ENCODE measurements around the gene AP1B1. TPM values are rescaled to one million over a fixed set of nuclear protein-coding genes. Genes with fewer than 3 reads are reported as not detected.

Gene AP1B1
- total and polyA plus RNA-seq, 2 experiments from 2014 or later = 46.6 to 50.1 TPM

- no peaks in the 10 kb centered on the region for H3K79me2 ChIP-seq
- peaks cover 37% of the 10 kb centered on the region for H3K27me3 ChIP-seq
- H4K20me1 ChIP-seq (ENCODE audit: insufficient read depth, poor library complexity, severe bottlenecking) = no peaks in the 10 kb centered on the region
- TF ChIP-seq CTCF (IDR thresholded peaks at IDR 0.05; ENCODE audit: poor library complexity) = no peak
- peak; percentile 60 for TF ChIP-seq EZH2 (IDR thresholded peaks at IDR 0.05; ENCODE audit: borderline replicate concordance)
- no peaks in the 10 kb centered on the region for H3K9me3 ChIP-seq (ENCODE audit: low read depth)
- WGBS (ENCODE audit: low lambda C conversion rate, missing lambda C conversion rate) = 4% methylated on average over 50 of the region's 103 CpGs
- H3K36me3 ChIP-seq (replicated peaks; ENCODE audit: insufficient read depth, low read depth) = no peaks in the 10 kb centered on the region
- no peaks in the 10 kb centered on the region for H3K9me2 ChIP-seq (replicated peaks; ENCODE audit: insufficient read depth)
- peak within 1 kb of the TSS; percentile 85 for H3K4me2 ChIP-seq
- peak within 1 kb of the TSS; percentile 10 for H3K4me3 ChIP-seq
- H2AFZ ChIP-seq = no peak within 1 kb of the TSS
- H3K27ac ChIP-seq = no peak within 1 kb of the TSS
- no peak for DNase-seq (ENCODE audit: low spot score)
- H3K4me1 ChIP-seq (ENCODE audit: insufficient read depth) = peaks cover 11% of the 10 kb centered on the region
Observed at GRCh38 chr22:29315286-29316140, 72.9 kb downstream of the AP1B1 start, which contains the start of gene RASL10A. TSS of gene RASL10A (minus strand) at chr22:29315697. CDS start at chr22:29315246, 451 bp downstream.

GRCh38 chr22:29314537-29315285, 73.7 kb downstream of the AP1B1 start:
- H3K4me1 ChIP-seq (ENCODE audit: insufficient read depth) = peaks cover 13% of the 10 kb centered on the region
- no peak overlapping the region for H2AFZ ChIP-seq
- H3K27ac ChIP-seq = no peak overlapping the region
- peak overlapping the region; percentile 85 for H3K4me2 ChIP-seq
- WGBS (ENCODE audit: low lambda C conversion rate, missing lambda C conversion rate) = 11% methylated on average over 51 of the region's 69 CpGs
- DNase-seq (ENCODE audit: low spot score) = no peak
- no peak overlapping the region for H3K4me3 ChIP-seq
- no peaks in the 10 kb centered on the region for H3K79me2 ChIP-seq
- peaks cover 37% of the 10 kb centered on the region for H3K27me3 ChIP-seq
- no peaks in the 10 kb centered on the region for H3K36me3 ChIP-seq (replicated peaks; ENCODE audit: insufficient read depth, low read depth)
- H3K9me2 ChIP-seq (replicated peaks; ENCODE audit: insufficient read depth) = no peaks in the 10 kb centered on the region
- no peak for TF ChIP-seq EZH2phosphoT487 (IDR thresholded peaks at IDR 0.05; ENCODE audit: low read depth, severe bottlenecking, unreplicated experiment)
- peak; percentile 75 for TF ChIP-seq EZH2 (IDR thresholded peaks at IDR 0.05; ENCODE audit: borderline replicate concordance)
- H4K20me1 ChIP-seq (ENCODE audit: insufficient read depth, poor library complexity, severe bottlenecking) = no peaks in the 10 kb centered on the region
- H3K9me3 ChIP-seq (ENCODE audit: low read depth) = no peaks in the 10 kb centered on the region

- Histone ChIP-seq H3K36me3 (replicated peaks; ENCODE audit: insufficient read depth, low read depth) (no peaks in the 10 kb centered on the region), H3K4me3 (no peak overlapping the region), H3K27me3 (peaks cover 37% of the 10 kb centered on the region), H3K27ac (no peak overlapping the region), H2AFZ (no peak overlapping the region), H3K79me2 (no peaks in the 10 kb centered on the region), H3K4me2 (peak overlapping the region; percentile 85), H3K9me2 (replicated peaks; ENCODE audit: insufficient read depth) (no peaks in the 10 kb centered on the region), H3K4me1 (ENCODE audit: insufficient read depth) (peaks cover 18% of the 10 kb centered on the region), H3K9me3 (ENCODE audit: low read depth) (no peaks in the 10 kb centered on the region), H4K20me1 (ENCODE audit: insufficient read depth, poor library complexity, severe bottlenecking) (no peaks in the 10 kb centered on the region)
- no peak for TF ChIP-seq EZH2phosphoT487 (IDR thresholded peaks at IDR 0.05; ENCODE audit: low read depth, severe bottlenecking, unreplicated experiment)
- TF ChIP-seq EZH2 (IDR thresholded peaks at IDR 0.05; ENCODE audit: borderline replicate concordance) = no peak
- no peak for TF ChIP-seq CTCF (IDR thresholded peaks at IDR 0.05; ENCODE audit: poor library complexity)
- WGBS (ENCODE audit: low lambda C conversion rate, missing lambda C conversion rate) = 71% methylated on average over 39 of the region's 51 CpGs
- DNase-seq (ENCODE audit: low spot score) = no peak
Observed at GRCh38 chr22:29313576-29314466, 74.5 kb downstream of the AP1B1 start.
